GM12878 (cell line): ENCODE data around the gene SRSF12. TPM values are rescaled to one million over a fixed set of nuclear protein-coding genes. Genes with fewer than 3 reads are reported as not detected.

Experiments
- ATAC-seq: fragments of 200-7000 bp; cut with Tn5 transposase; 3 replicates; pipeline ENCODE4 v1.9.1; 2020; ENCODE audit warnings: mild to moderate bottlenecking, moderate library complexity
- BruUV-seq: library from RNA; stranded (reverse); fragments of 400-500 nt; replicated peaks from 2 replicates; lab custom pipeline; 2021; lab: Mats Ljungman, UMichigan
- CTCF ChIA-PET: fragments of 300-600 bp; sonication (Branson Sonifier 250); formaldehyde crosslinking; extraction: SDS; loops from one replicate; lab custom pipeline; 2021; ENCODE audit warnings: inconsistent platforms; lab: Yijun Ruan, JAX
- POLR2A ChIA-PET: fragments of 350-600 bp; formaldehyde crosslinking; extraction: SDS; loops from one replicate; lab custom pipeline; 2021; ENCODE audit warnings: inconsistent platforms; lab: Charles Lee
- RAD21 ChIA-PET: fragments of 300-600 bp; sonication (Branson Sonifier 250); formaldehyde crosslinking; loops from one replicate; lab custom pipeline; 2023; ENCODE audit warnings: antibody characterized with exemption; ENCODE audit not compliant: unreplicated experiment; lab: Charles Lee
- SMC1A ChIA-PET: fragments of 300-600 bp; sonication (Branson Sonifier 250); formaldehyde crosslinking; loops from one replicate; lab custom pipeline; 2023; ENCODE audit not compliant: unreplicated experiment, uncharacterized antibody; lab: Charles Lee
- DNase-seq: peaks from one replicate; pipeline ENCODE4 v3.0.0-alpha.2; 2011; ENCODE audit warnings: low read depth, low spot score
- FAIRE-seq: peaks from 3 replicates; lab custom pipeline; 2011; peaks lifted over from hg19 to GRCh38; lab: Jason Lieb, UNC
- H2AFZ ChIP-seq: 2 replicates; pipeline ENCODE4 v1.6.0; 2011; ENCODE audit warnings: low read depth, low read length, control low read depth; ENCODE audit not compliant: control insufficient read depth
- H3K27ac ChIP-seq: 2 replicates; pipeline ENCODE4 v1.5.1; 2011; ENCODE audit warnings: control low read depth; ENCODE audit not compliant: control insufficient read depth, insufficient read depth
- H3K27me3 ChIP-seq, 2 experiments: replicated peaks in 1 of 2; 2 replicates each; pipeline versions ENCODE4 v1.6.0 to v1.6.1; 2011; ENCODE audit warnings: low read length in 1 of 2; ENCODE audit not compliant: control insufficient read depth in 2 of 2, insufficient read depth in 2 of 2
- H3K36me3 ChIP-seq, 2 experiments: 2 replicates each; pipeline ENCODE4 v1.5.1; 2011; ENCODE audit warnings: low read length in 1 of 2; ENCODE audit not compliant: control insufficient read depth in 2 of 2, insufficient read depth in 2 of 2
- H3K4me1 ChIP-seq: 2 replicates; pipeline ENCODE4 v1.6.1; 2011; ENCODE audit warnings: mild to moderate bottlenecking, low read length, moderate library complexity, mixed read lengths; ENCODE audit not compliant: control insufficient read depth, insufficient read depth
- H3K4me2 ChIP-seq: 2 replicates; pipeline ENCODE4 v1.6.0; 2011; ENCODE audit warnings: control low read depth; ENCODE audit not compliant: control insufficient read depth, insufficient read depth
- H3K4me3 ChIP-seq: fragments of 200-600 bp; sonication (generic); 2 replicates; pipeline ENCODE4 v1.5.1; 2016
- H3K79me2 ChIP-seq: 2 replicates; pipeline ENCODE4 v1.6.0; 2011; ENCODE audit warnings: low read length; ENCODE audit not compliant: control insufficient read depth, insufficient read depth
- H3K9ac ChIP-seq: 2 replicates; pipeline ENCODE4 v1.8.0; 2011; ENCODE audit warnings: low read length, control low read depth, mixed read lengths; ENCODE audit not compliant: control insufficient read depth, insufficient read depth
- H3K9me3 ChIP-seq: replicated peaks from 3 replicates; pipeline ENCODE4 v1.5.1; 2011; ENCODE audit warnings: mild to moderate bottlenecking, low read length; ENCODE audit not compliant: control insufficient read depth, insufficient read depth
- H4K20me1 ChIP-seq: 2 replicates; pipeline ENCODE4 v1.6.0; 2011; ENCODE audit not compliant: control insufficient read depth, insufficient read depth
- ASH2L ChIP-seq: fragments of 300-600, 200-600 bp; sonication (generic); IDR thresholded peaks from 2 replicates; pipeline ENCODE4 v1.6.1; 2017; ENCODE audit warnings: low read depth, mild to moderate bottlenecking, borderline replicate concordance
- BMI1 ChIP-seq: fragments of 450-650 bp; IDR thresholded peaks from 2 replicates; pipeline ENCODE4 v1.6.1; 2016; ENCODE audit warnings: mild to moderate bottlenecking, moderate library complexity, borderline replicate concordance
- CHD4 ChIP-seq: fragments of 200-600 bp; sonication (generic); IDR thresholded peaks from 2 replicates; pipeline ENCODE4 v1.6.1; 2016; ENCODE audit warnings: mild to moderate bottlenecking
- E2F4 ChIP-seq: IDR thresholded peaks from 2 replicates; pipeline ENCODE4 v1.6.1; 2012; ENCODE audit warnings: low read depth, low read length, improper control_type of control experiment
- EED ChIP-seq: sonication (generic); IDR thresholded peaks from 2 replicates; pipeline ENCODE4 v1.6.1; 2016; ENCODE audit warnings: antibody characterized with exemption, low read depth
- FOS ChIP-seq: IDR thresholded peaks from 3 replicates; pipeline ENCODE4 v1.6.1; 2011; ENCODE audit warnings: borderline replicate concordance; ENCODE audit not compliant: insufficient read length; ENCODE audit errors: extremely low read depth
- HDGF ChIP-seq: fragments of 450-650 bp; IDR thresholded peaks from 2 replicates; pipeline ENCODE4 v1.6.1; 2016; ENCODE audit warnings: antibody characterized with exemption
- HSF1 ChIP-seq: fragments of 150-350 bp; IDR thresholded peaks from 2 replicates; pipeline ENCODE4 v1.6.1; 2014; ENCODE audit warnings: mild to moderate bottlenecking, low read depth, low read length
- JUND ChIP-seq: IDR thresholded peaks from 2 replicates; pipeline ENCODE4 v1.6.1; 2012; ENCODE audit warnings: low read depth, mild to moderate bottlenecking, low read length, improper control_type of control experiment, moderate library complexity
- MXI1 ChIP-seq: fragments of 150-350 bp; IDR thresholded peaks from 2 replicates; pipeline ENCODE4 v1.6.1; 2011; ENCODE audit warnings: low read depth, mild to moderate bottlenecking, inconsistent platforms, low read length, improper control_type of control experiment
- NKRF ChIP-seq: fragments of 450-650 bp; conservative IDR thresholded peaks from 2 replicates; pipeline ENCODE4 v1.6.1; 2017; ENCODE audit warnings: mild to moderate bottlenecking, moderate library complexity
- PBX3 ChIP-seq: IDR thresholded peaks from 2 replicates; pipeline ENCODE4 v1.6.1; 2011; ENCODE audit warnings: mild to moderate bottlenecking, low read depth, low read length, moderate library complexity; ENCODE audit not compliant: insufficient replicate concordance
- RB1 ChIP-seq: fragments of 450-650 bp; formaldehyde crosslinking; IDR thresholded peaks from 2 replicates; pipeline ENCODE4 v1.6.1; 2017; ENCODE audit warnings: mild to moderate bottlenecking, borderline replicate concordance
- RELB ChIP-seq: fragments of 450-650 bp; IDR thresholded peaks from 2 replicates; pipeline ENCODE4 v1.6.1; 2017; ENCODE audit warnings: low read depth, mild to moderate bottlenecking, moderate library complexity
- SP1 ChIP-seq: IDR thresholded peaks from one replicate; pipeline ENCODE4 v1.6.1; 2011; ENCODE audit warnings: low read depth, low read length
- SREBF1 ChIP-seq: IDR thresholded peaks from 2 replicates; pipeline ENCODE4 v1.6.1; 2012; ENCODE audit warnings: mild to moderate bottlenecking, low read length
- TCF3 ChIP-seq: IDR thresholded peaks from 2 replicates; pipeline ENCODE4 v1.6.1; 2012; ENCODE audit warnings: low read depth, mild to moderate bottlenecking, low read length, borderline replicate concordance; ENCODE audit not compliant: insufficient read depth
- ZBED1 ChIP-seq: IDR thresholded peaks from 2 replicates; pipeline ENCODE4 v1.6.1; 2016; ENCODE audit warnings: borderline replicate concordance
- ZNF217 ChIP-seq: fragments of 450-650 bp; IDR thresholded peaks from 2 replicates; pipeline ENCODE4 v1.6.1; 2017; ENCODE audit warnings: antibody characterized with exemption, mild to moderate bottlenecking
- WGBS: methylation state at CpG from one replicate; pipeline ENCODE4 v1.1.6; 2016; ENCODE audit warnings: low lambda C conversion rate; ENCODE audit not compliant: insufficient replicate concordance, insufficient coverage; ENCODE audit errors: missing lambda C conversion rate; 5-methylcytosine and 5-hydroxymethylcytosine counted together
- in situ Hi-C: fragments of 300-500 bp; cut with MboI; formaldehyde crosslinking; loops from 9 replicates; pipeline ENCODE4 v1.14.3; 2018; ENCODE audit warnings: mixed read lengths
- intact Hi-C: fragments of 100-400 bp; cut with micrococcal nuclease; formaldehyde crosslinking; loops from one replicate; pipeline ENCODE4 v1.14.2; 2022; ENCODE audit not compliant: unreplicated experiment
- polyA plus RNA-seq, 11 experiments: library from polyadenylated mRNA; depleted of rRNA in 4 of 11; unstranded in 6 of 11; stranded (reverse) in 5 of 11; fragments of >200 nt; fragmentation: Nextera tagmentation in 4 of 11; fragmentation: Illumina TruSeq in 1 of 11; extraction: Ambion mirVana in 4 of 11; extraction: Trizol in 1 of 11; gene quantifications; 1 replicate in 1 of 11; 2 replicates in 10 of 11; pipeline versions ENCODE4 v1.2.1 to v1.2.3, GENCODE V29; 2011 to 2016; ENCODE audit warnings: inconsistent platforms in 2 of 11, missing spikeins in 2 of 11, low read depth in 1 of 11
- total RNA-seq, 4 experiments: library from RNA; depleted of rRNA in 3 of 4; stranded (reverse); fragments of >200 nt in 3 of 4; fragmentation: Illumina TruSeq in 1 of 4; extraction: Trizol in 1 of 4; gene quantifications; 2 replicates each; pipeline versions ENCODE4 v1.2.1 to v1.2.3, GENCODE V29; 2013 to 2021

SRSF12 gene
- total and polyA plus RNA-seq, 10 of the 15 experiments (the other 5 are each of a cell fraction or from before 2014, with no cell fraction given), result 0.03 to 0.23 TPM; not detected in 8

- RAD21 ChIA-PET, result interaction anchor here (0.5 kb wide), 1 partner anchor 68 kb away, joined by 3 read pairs; no protein-coding TSS in a partner anchor
- WGBS, result 46% methylated on average over 2 of the region's 2 CpGs
- Histone ChIP-seq H3K9ac (no peak overlapping the region), H3K79me2 (no peaks in the 10 kb centered on the region), H3K4me2 (no peak overlapping the region), H3K36me3 (no peaks in the 10 kb centered on the region), H4K20me1 (no peaks in the 10 kb centered on the region), H3K9me3 (no peaks in the 10 kb centered on the region; the same call in 2 of the 3 replicates), H3K4me1 (no peaks in the 10 kb centered on the region), H3K27ac (no peak overlapping the region), H2AFZ (no peak overlapping the region), H3K27me3 (no peaks in the 10 kb centered on the region; a peak in 1 of 4 replicates), H3K4me3 (no peak overlapping the region)
- intact Hi-C loops, result no loop called here
- FAIRE-seq (no peak), DNase-seq (no peak), ATAC-seq (no peak)
- SMC1A ChIA-PET, result no interaction called here
- in situ Hi-C loops, result no loop called here
- BruUV-seq, result no TSS peak
- TF ChIP-seq FOS (no peak), HDGF (no peak), ZNF217 (no peak), SREBF1 (no peak), TCF3 (no peak), SP1 (no peak), BMI1 (no peak), ZBED1 (no peak), E2F4 (no peak), NKRF (no peak), JUND (no peak), CHD4 (no peak), MXI1 (no peak), ASH2L (no peak), PBX3 (no peak), HSF1 (no peak), RELB (no peak), RB1 (no peak), EED (no peak)
- CTCF ChIA-PET, result interaction anchor here (1.0 kb wide), 1 partner anchor 150 kb away, joined by 5 read pairs; no protein-coding TSS in a partner anchor
- POLR2A ChIA-PET, result no interaction called here
These were observed 14.2 kb upstream of the SRSF12 start for GRCh38 chr6:89132057-89132456.
